GM18870 (cell line): ENCODE measurements around the gene ZFPM1.
"Not testable (repeated sequence)": the region's sequence is repeated elsewhere in the genome, so short reads cannot be mapped to it uniquely, and the experiment has no call there.

Experiments
- ATAC-seq: cut with Tn5 transposase; IDR thresholded peaks from one replicate; pipeline ENCODE4 v1.9.1; 2021; ENCODE audit warnings: moderate library complexity; ENCODE audit not compliant: unreplicated experiment

The ZFPM1 gene

GRCh38 chr16:88464447-88465318, 11.6 kb downstream of the ZFPM1 start:
- no peak for ATAC-seq

GRCh38 chr16:88465387-88465983, 12.4 kb downstream of the ZFPM1 start:
- ATAC-seq: no peak

DNA sequence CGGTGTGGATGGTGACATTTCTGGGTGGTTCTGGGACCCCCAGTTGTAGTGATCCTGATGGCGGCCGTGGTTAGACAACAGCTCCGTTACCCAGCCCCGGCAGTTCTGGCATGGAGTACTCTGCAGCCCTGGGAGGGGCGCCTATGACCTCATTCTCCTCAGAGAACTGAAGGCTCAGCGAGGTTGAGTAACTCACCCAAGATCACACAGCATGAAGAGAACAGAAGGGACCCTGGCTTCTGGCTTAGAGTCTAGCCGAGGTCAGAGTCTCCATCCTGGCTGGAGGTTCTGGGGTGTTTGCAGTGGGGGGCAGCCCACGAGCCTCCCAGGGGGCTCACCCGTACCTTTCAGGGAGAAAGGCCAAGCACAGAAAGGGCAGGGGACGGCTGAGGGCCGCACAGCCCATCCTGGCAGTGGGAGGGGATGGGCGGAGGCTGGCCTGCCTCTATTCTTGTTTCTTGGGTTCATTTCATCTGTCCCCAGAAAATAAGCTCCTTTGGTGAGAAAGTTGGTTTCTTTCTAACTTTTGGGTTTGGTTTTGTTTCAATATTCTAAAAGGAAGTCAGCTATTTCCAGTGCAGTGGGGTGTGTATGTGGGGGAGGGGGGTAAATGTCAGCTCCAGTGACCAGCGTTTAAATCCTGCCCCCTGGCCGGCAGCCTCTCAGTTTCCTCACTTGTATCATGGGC, 13.2 kb downstream of the ZFPM1 start:
- ATAC-seq: no peak

GRCh38 chr16:88466949-88467348, 13.9 kb downstream of the ZFPM1 start:
- no peak for ATAC-seq

- no peak for ATAC-seq
These were observed 14.5 kb downstream of the ZFPM1 start for GRCh38 chr16:88467541-88467944.

DNA sequence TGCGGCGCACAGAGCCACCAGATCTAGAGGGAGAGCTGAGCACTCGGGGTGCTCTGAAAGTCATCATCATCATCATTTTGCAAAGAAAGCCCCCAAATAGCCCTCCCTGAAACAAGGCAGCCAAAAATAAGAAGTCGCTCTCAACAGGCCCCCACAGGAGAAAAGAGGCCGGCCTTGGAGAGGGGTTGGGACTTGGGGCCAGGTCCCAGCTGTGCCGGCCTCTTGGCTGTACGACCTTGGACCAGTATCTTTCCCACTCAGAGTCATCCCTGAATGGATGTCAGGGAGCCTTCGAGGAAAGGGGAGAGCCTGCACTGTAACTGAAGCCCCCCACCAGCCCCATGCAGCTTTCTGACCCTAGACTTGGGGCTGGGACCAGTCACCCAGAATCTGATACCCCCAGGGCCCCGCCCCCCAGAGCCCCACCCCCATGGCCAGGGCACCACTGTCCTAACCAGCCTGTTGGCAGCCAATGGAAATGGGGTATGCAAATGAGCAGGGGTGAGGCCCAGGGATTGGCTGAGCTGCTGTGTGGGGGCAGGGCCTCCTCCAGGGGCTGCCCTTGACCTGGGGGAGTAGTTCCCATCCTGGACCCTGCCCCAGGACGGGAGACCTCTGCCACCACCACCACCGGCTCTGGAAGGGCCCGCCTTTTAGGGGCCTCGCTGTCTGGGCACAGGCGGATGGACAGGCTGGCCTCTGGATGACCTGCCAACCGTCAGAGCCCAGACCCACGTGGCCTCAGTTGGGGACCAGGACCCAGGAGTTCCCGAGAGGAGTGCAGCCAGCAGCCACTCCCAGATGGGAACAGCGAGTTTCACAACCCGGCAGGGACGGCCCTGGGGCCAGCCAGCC, 15.4 kb downstream of the ZFPM1 start:
- no peak for ATAC-seq

DNA sequence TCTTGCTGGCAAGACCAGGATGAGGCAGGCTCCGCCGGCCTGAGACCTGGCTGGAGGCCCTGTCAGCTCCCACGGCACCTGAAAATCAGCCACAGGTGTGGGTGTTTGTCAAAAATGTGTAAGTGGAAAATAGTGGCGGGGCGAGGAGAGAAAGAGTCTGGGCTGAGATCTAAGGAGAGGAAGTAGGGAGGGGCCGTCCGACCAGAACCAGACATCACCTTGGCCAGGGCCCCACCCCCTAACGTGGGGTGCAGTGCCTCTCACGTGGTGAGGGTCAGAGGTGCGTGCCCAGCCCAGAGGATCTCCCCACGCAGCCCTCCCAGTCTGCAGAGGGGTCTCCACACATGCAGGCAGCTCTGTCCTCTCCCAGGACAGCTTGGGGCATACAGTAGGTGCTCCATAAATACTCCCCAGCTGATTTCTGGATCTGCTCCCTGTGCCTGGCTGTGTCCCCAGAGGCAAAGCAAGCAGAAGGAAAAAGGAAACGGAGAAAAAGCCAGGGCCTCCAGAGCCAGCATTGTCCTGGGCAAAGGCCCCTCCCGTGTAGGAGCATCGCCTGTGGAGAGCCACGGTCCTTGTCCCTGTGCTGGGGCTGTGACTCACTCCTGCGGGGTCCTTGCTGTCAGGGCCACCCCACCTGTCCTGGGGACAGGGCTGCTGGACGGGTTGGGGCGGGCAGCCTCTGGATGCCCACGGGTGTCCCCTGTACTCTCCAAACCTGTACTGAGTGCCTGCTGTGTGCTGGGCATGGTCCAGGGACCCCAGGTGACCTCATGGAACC, 16.7 kb downstream of the ZFPM1 start:
- ATAC-seq: no peak

DNA sequence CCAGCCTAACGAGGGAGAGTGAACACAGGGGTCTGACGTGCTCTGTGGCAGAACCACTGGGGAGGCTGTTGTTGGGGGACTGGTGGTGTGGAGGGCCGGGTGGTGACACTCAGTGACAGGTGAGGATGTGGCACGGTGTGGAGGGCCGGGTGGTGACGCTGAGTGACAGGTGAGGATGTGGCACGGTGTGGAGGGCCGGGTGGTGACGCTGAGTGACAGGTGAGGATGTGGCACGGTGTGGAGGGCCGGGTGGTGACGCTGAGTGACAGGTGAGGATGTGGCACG, 17.3 kb downstream of the ZFPM1 start:
- not testable (repeated sequence) for ATAC-seq

DNA sequence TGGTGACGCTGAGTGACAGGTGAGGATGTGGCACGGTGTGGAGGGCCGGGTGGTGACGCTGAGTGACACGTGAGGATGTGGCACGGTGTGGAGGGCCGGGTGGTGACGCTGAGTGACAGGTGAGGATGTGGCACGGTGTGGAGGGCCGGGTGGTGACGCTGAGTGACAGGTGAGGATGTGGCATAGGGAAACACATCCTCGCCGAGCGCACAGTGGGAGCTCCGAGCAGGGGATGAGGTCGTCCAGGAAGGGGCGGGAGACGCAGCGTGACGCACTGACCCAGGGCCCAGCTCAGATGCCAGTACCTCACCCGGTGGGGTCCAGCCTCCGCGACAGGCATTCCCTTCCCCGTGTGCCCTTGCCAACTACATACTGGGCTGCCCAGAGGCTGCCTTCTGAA, 17.6 kb downstream of the ZFPM1 start:
- not testable (repeated sequence) for ATAC-seq

DNA sequence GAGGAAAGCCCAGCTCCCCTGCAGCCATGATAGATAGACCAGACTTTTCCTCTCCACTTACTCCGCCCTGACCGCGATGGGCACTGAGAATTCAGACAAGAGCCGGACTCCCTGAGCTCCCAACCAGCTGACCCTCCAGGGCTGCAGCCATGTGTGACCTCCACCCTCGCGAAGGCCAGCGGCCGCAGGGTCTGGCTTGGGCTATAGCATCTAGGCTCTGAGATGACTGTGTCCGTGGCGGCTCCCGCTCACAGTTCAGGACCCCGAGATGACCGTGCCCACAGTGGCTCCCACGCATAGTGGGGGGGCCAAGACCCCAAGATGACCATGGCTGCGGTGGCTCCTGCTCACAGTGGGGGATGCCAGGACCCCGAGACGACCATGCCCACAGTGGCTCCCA, 18.0 kb downstream of the ZFPM1 start:
- no peak for ATAC-seq

GRCh38 chr16:88471575-88471974, 18.5 kb downstream of the ZFPM1 start:
- no peak for ATAC-seq

- no peak for ATAC-seq
These were observed 19.0 kb downstream of the ZFPM1 start for GRCh38 chr16:88472069-88472468.

DNA sequence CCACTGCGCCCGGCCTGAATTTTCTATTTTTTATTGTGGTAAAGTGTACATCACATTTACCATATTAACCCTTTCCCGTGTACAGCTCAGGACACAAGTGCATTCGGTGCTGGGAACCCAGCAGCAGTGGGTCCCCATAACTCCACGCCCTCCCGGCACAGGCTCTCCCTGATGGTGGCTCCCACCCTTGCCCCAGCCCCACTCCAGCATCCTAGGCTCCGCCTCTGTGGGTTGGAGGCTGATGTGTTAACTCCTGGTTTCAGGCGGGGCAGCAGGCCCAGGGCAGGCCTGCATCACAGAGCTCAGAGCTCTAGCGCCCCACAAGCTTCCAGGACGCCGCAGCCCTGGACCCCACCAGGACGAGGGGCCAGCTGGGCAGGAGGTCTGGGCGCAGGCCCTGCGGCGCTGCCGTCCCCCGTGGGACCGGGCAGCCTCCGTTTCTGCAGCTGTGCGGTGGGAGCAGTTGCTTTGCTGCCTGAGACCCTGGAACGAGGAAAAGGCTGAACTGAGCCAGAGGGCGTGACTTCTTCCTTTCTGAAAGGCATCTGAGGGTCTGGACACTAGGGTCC, 19.6 kb downstream of the ZFPM1 start:
- ATAC-seq: no peak

- ATAC-seq: no peak
These were observed 20.8 kb downstream of the ZFPM1 start for GRCh38 chr16:88473666-88474534.

- ATAC-seq: no peak
These were observed 22.0 kb downstream of the ZFPM1 start for GRCh38 chr16:88475037-88475436.

DNA sequence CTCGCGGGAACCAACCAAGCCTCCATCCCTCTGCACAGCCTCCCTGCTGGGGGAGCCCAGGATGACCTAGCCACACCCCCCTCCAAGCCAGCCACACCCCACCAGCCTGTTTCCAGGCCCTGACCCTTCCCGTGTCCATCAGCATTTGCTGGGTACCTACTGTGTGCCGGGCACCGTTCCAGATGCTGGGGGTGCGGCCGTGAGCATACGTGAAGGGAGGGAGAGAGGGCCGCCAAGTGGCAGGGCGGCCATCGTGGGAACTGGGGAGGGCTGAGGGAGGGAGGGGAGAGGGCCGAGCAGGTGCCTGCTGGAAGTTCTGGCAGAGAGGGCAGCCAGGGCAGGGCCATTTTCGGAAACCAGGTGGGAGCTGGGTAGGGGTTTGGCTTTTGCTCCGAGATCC, 23.1 kb downstream of the ZFPM1 start:
- no peak for ATAC-seq

DNA sequence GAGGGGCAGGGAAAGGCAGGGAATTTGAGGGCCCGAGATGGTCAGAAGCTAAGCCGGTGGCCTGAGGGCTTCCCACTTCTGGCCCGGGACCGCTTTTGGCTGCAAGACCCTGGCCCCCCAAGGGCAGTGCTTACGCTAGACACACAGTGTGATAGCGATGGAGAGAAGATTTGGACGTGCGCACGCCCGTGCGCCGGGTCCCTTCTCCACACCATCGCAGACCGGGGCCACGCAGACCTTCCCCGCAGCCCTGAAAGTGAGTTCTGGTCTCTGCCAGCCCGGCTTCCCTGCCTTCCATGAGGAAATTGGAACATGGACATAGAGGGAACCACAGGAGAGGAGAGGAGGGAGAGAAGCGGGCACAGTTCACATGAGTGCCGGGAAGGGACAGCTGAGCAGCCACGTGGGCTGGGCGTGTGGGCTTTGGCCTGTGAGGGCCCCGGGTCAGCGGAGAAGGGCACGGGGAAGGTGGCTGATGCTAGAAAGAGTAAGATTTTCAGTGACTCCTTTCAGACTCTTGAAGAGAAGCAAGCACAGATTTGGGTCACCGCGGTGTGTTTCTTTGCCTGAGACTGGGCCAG, 23.8 kb downstream of the ZFPM1 start:
- ATAC-seq: no peak

DNA sequence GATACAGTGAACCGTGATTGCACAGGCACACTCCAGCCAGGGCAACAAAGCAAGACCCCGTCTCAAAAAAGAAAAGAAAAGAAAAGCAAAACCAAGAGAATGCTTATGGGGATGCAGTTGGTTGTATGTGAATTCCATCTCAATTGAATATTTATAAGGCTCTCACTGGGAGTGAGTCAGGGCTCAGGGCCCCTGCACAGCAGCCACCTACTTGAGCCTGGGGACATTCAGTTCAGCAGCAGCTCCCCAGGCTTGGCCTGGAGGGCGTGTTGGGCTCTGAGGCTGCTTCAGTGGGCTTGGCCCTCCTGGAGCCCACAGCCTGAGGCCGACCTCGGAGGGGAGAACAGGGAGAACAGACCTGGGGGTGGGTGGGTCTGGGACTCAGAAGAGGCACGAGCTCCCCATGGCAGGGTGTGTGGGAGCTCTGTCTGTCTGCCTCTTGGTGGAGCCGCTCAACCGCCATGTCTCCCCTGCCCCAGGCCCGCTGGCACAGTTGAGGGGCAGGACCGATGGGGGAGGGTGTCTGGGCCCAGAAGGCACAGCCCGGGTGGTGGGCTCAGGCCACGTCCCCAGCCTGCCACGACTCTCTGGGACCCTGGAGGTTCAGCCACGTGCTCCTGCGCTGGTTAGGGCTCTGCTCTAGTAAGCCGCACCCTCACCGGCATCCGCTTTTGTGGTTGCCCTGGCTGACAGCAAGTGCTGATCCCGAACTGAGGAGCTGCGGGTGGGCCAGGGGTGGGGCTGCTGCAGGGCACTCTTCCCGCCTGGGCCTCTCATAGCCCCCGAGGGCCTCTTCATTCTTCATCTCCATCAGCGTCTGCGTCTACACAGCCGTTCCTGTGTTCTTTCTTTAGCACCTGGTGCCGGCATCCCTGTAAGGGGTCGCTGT, 24.8 kb downstream of the ZFPM1 start:
- no peak for ATAC-seq
